HG03558 (cell line): ENCODE results near the gene TUBG1.

Source experiments
- ATAC-seq: cut with Tn5 transposase; IDR thresholded peaks from one replicate; pipeline ENCODE4 v1.9.1; 2021; ENCODE audit warnings: moderate number of reproducible peaks; ENCODE audit not compliant: unreplicated experiment; ENCODE audit errors: extremely low read depth

Gene TUBG1

GRCh38 chr17:42609182-42609813 lies at the start of gene TUBG1, which contains the start of gene RETREG3:
TUBG1 (plus strand) TSS chr17:42609683; CDS start chr17:42609738, 55 bp downstream.
RETREG3 (minus strand) TSS chr17:42609374; CDS start chr17:42609324, 50 bp downstream.
- peak; percentile 76 for ATAC-seq

GRCh38 chr17:42560246-42560645 lies 49.2 kb upstream of the TUBG1 start:
- ATAC-seq, result no peak

GRCh38 chr17:42561897-42562387 lies 47.5 kb upstream of the TUBG1 start, which contains the start of gene COASY:
COASY (plus strand) TSS chr17:42562148; CDS start chr17:42562623, 475 bp downstream.
- ATAC-seq, result no peak

- no peak for ATAC-seq
These were observed 46.9 kb upstream of the TUBG1 start for GRCh38 chr17:42562388-42563142.

GRCh38 chr17:42563143-42563509 lies 46.4 kb upstream of the TUBG1 start:
- ATAC-seq, result no peak

- ATAC-seq, result no peak
These were observed 45.9 kb upstream of the TUBG1 start for GRCh38 chr17:42563543-42563942.

GRCh38 chr17:42563950-42564349 lies 45.5 kb upstream of the TUBG1 start:
- no peak for ATAC-seq

- no peak for ATAC-seq
These were observed 44.5 kb upstream of the TUBG1 start for GRCh38 chr17:42564815-42565522.

- ATAC-seq, result no peak
These were observed 43.8 kb upstream of the TUBG1 start for GRCh38 chr17:42565523-42566214.

GRCh38 chr17:42566215-42566882 lies 43.1 kb upstream of the TUBG1 start:
- ATAC-seq, result no peak

GRCh38 chr17:42566883-42567573 lies 42.5 kb upstream of the TUBG1 start, which contains the start of gene MLX:
MLX (plus strand) TSS chr17:42567100; CDS start chr17:42567125, 25 bp downstream.
- no peak for ATAC-seq

- ATAC-seq, result no peak
These were observed 41.0 kb upstream of the TUBG1 start for GRCh38 chr17:42568341-42569111.

- no peak for ATAC-seq
These were observed 37.9 kb upstream of the TUBG1 start for GRCh38 chr17:42571435-42572225.

- ATAC-seq, result no peak
These were observed 36.4 kb upstream of the TUBG1 start for GRCh38 chr17:42573095-42573494.

- no peak for ATAC-seq
These were observed 35.0 kb upstream of the TUBG1 start for GRCh38 chr17:42574463-42574862.

GRCh38 chr17:42577140-42577531 lies 32.3 kb upstream of the TUBG1 start:
- no peak for ATAC-seq

- ATAC-seq, result no peak
These were observed 31.8 kb upstream of the TUBG1 start, which contains the start of gene PSMC3IP for GRCh38 chr17:42577532-42578281. PSMC3IP (minus strand) TSS chr17:42577729; CDS start chr17:42577686, 43 bp downstream.
